Psoas muscle (tissue), 8 donors: ENCODE data around the gene ADGRD1. TPM values are rescaled to one million over a fixed set of nuclear protein-coding genes. Genes with fewer than 3 reads are reported as not detected.

Experiments used
- ATAC-seq, 4 donors: fragments of 200-7000 bp; cut with Tn5 transposase; one replicate each; pipeline ENCODE4 v1.9.1; 2020; ENCODE audit warnings: moderate library complexity in 3 of 4, mild to moderate bottlenecking in 2 of 4
- DNase-seq, 2 donors: peaks; one replicate each; pipeline ENCODE4 v3.0.0-alpha.2; 2020
- H3K27ac ChIP-seq: fragments of 200-600 bp; one replicate; pipeline ENCODE4 v1.8.0; 2022
- H3K27me3 ChIP-seq, 3 donors: fragments of 200-600 bp in 1 of 3; one replicate each; pipeline versions ENCODE4 v1.6.1 to v1.8.0; 2013 to 2022; ENCODE audit warnings: low read length in 2 of 3, mild to moderate bottlenecking in 2 of 3, moderate library complexity in 1 of 3; ENCODE audit not compliant: insufficient read depth in 3 of 3
- H3K36me3 ChIP-seq, 2 donors: fragments of 200-600 bp in 1 of 2; one replicate each; pipeline versions ENCODE4 v1.6.1 to v1.8.0; 2013 to 2022; ENCODE audit warnings: low read depth in 1 of 2, mild to moderate bottlenecking in 1 of 2, moderate library complexity in 1 of 2; ENCODE audit not compliant: insufficient read depth in 1 of 2
- H3K4me1 ChIP-seq: fragments of 200-600 bp; one replicate; pipeline ENCODE4 v1.8.0; 2022
- H3K4me3 ChIP-seq: fragments of 200-600 bp; one replicate; pipeline ENCODE4 v1.8.0; 2022; ENCODE audit warnings: mild to moderate bottlenecking
- H3K9me3 ChIP-seq: fragments of 200-600 bp; one replicate; pipeline ENCODE4 v1.8.0; 2022
- WGBS, 3 donors: extraction: QIAGEN DNeasy Blood & Tissue Kit; methylation state at CpG; one replicate each; pipeline versions ENCODE4 v1.1.6 to v1.1.7; 2013; 5-methylcytosine and 5-hydroxymethylcytosine counted together
- intact Hi-C, 2 donors: fragments of 100-400 bp; cut with DNase I; formaldehyde crosslinking; loops; one replicate each; pipeline versions ENCODE4 v1.11.0 to v1.14.2; 2022
- polyA plus RNA-seq, 3 donors: library from polyadenylated mRNA; stranded (reverse); fragments of 200-250 nt; gene quantifications; one replicate each; pipeline ENCODE4 v1.2.3, GENCODE V29; 2013
- total RNA-seq, 4 donors: library from RNA; stranded (reverse); fragmentation: NEBNext Ultra II Directional in 2 of 4; extraction: Animal tissue kit (Norgen Biotek cat#: 25700) in 2 of 4; gene quantifications; one replicate each; pipeline versions ENCODE4 v1.2.1 to v1.2.4, GENCODE V29; 2021 to 2023
- TF ChIP-seq, protein P1 (sequence below): fragments of 200-600 bp; IDR thresholded peaks from one replicate; pipeline ENCODE4 v1.8.0; 2022; ENCODE audit warnings: antibody characterized with exemption
- donor health status: healthy with polysubstance abuse.
- donor health status: DM: no; HTN: no; CAD: no; lungs with moderate emphysema.
- donor health status: Bipolar disorder and iron deficiency.
- donor health status: healthy.
- donor health status: DM: yes; HTN: yes; CAD: no.
- donor health status: DM: no; HTN: no; CAD: no.
- donor health status: DM: no; HTN: no; CAD: no.
- donor health status: DM: yes; HTN: yes; CAD: no.

The ADGRD1 gene
- total and polyA plus RNA-seq, 7 donors, result 2.1 to 11.6 (median 3.6) TPM

- peaks cover 0 to 1% (median 0%) of the 10 kb centered on the region in 3 donors for H3K27me3 ChIP-seq
- intact Hi-C loops, result no loop called here
These were observed 201.4 kb downstream of the ADGRD1 start for GRCh38 chr12:131155131-131155530.

DNA sequence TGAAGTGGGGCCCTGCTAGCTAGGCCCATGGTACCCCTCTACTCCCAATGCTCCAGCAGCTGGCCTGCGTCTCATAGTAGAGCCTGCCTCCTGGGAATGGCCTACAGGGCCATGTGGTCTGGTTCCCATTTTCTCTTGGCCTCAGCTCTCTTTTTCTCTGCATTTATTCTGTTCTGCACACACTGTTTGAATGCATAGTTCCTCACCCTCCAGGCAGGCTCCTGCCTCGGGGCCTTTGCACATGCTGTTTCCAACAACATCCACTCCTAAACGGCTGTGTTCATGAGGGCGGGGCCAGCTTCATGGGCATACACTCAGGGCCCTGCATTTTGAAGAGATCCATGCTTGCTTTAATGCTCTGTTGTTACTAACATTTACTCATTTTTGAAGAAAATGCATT lies 204.0 kb downstream of the ADGRD1 start:
- TF ChIP-seq, protein P1, sequence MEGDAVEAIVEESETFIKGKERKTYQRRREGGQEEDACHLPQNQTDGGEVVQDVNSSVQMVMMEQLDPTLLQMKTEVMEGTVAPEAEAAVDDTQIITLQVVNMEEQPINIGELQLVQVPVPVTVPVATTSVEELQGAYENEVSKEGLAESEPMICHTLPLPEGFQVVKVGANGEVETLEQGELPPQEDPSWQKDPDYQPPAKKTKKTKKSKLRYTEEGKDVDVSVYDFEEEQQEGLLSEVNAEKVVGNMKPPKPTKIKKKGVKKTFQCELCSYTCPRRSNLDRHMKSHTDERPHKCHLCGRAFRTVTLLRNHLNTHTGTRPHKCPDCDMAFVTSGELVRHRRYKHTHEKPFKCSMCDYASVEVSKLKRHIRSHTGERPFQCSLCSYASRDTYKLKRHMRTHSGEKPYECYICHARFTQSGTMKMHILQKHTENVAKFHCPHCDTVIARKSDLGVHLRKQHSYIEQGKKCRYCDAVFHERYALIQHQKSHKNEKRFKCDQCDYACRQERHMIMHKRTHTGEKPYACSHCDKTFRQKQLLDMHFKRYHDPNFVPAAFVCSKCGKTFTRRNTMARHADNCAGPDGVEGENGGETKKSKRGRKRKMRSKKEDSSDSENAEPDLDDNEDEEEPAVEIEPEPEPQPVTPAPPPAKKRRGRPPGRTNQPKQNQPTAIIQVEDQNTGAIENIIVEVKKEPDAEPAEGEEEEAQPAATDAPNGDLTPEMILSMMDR, result no peak
- no peak for DNase-seq
- WGBS, 3 donors, result 79 to 87% (median 81%) methylated on average over 4 of the region's 4 CpGs
- Histone ChIP-seq H3K27me3 (peaks cover 0 to 3% (median 1%) of the 10 kb centered on the region in 3 donors), H3K4me3 (no peak overlapping the region), H3K36me3 (no peaks in the 10 kb centered on the region), H3K27ac (no peak overlapping the region), H3K4me1 (no peaks in the 10 kb centered on the region), H3K9me3 (no peaks in the 10 kb centered on the region)
- intact Hi-C loops, result no loop called here
- ATAC-seq, result no peak

More at GRCh38 chr12:131155131-131155530, 201.4 kb downstream of the ADGRD1 start:
- Histone ChIP-seq H3K4me1 (no peaks in the 10 kb centered on the region), H3K27ac (no peak overlapping the region), H3K9me3 (no peaks in the 10 kb centered on the region), H3K4me3 (no peak overlapping the region), H3K36me3 (no peaks in the 10 kb centered on the region)
- 61 to 73% (median 71%) methylated on average over 6 of the region's 6 CpGs for WGBS, 3 donors
- no peak for ATAC-seq
- TF ChIP-seq, protein P1, result no peak
- DNase-seq, result no peak

- no peak overlapping the region for H3K4me3 ChIP-seq
- peaks cover 0 to 18% (median 0%) of the 10 kb centered on the region in 3 donors for H3K27me3 ChIP-seq
- no peaks in the 10 kb centered on the region for H3K36me3 ChIP-seq
- no peaks in the 10 kb centered on the region for H3K9me3 ChIP-seq
- WGBS, 3 donors, result 42 to 48% (median 46%) methylated on average over 3 of the region's 3 CpGs
- H3K4me1 ChIP-seq, result no peaks in the 10 kb centered on the region
- intact Hi-C loops, result no loop called here
- ATAC-seq (no peak), DNase-seq (no peak)
- TF ChIP-seq, protein P1, result no peak
- no peak overlapping the region for H3K27ac ChIP-seq
These were observed 206.0 kb downstream of the ADGRD1 start for GRCh38 chr12:131159660-131160059.

DNA sequence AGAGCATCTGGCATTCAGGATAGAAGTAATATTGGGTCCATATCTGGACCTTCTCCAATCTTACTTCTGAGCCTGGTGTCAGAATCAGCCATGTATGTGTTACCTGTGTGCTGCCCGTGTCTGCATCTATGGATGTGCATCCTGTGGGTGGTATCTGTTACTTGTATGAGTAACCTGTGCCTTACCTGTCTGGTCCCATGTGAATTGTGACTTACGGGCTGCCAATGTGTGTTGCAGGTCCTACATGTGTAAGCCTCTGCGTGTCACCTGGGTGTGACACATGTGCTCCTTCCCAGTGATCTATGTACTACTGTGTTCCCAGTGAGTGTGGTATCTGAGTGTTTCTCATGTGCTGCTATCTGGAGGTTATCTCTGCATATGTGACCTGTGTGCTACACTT lies 208.4 kb downstream of the ADGRD1 start:
- Histone ChIP-seq H3K4me3 (no peak overlapping the region), H3K36me3 (no peaks in the 10 kb centered on the region), H3K9me3 (no peaks in the 10 kb centered on the region), H3K4me1 (no peaks in the 10 kb centered on the region), H3K27ac (no peak overlapping the region), H3K27me3 (peaks cover 0 to 22% (median 0%) of the 10 kb centered on the region in 3 donors)
- ATAC-seq (no peak), DNase-seq (no peak)
- intact Hi-C loops, result no loop called here
- WGBS, 3 donors, result 83 to 91% (median 87%) methylated on average over 3 of the region's 3 CpGs
- TF ChIP-seq, protein P1, result no peak

GRCh38 chr12:131163189-131163738 lies 209.6 kb downstream of the ADGRD1 start:
- TF ChIP-seq, protein P1, result no peak
- Histone ChIP-seq H3K9me3 (no peaks in the 10 kb centered on the region), H3K4me3 (no peak overlapping the region), H3K27me3 (peaks cover 0 to 22% (median 0%) of the 10 kb centered on the region in 3 donors), H3K36me3 (no peaks in the 10 kb centered on the region), H3K27ac (no peak overlapping the region), H3K4me1 (no peaks in the 10 kb centered on the region)
- 62 to 84% (median 76%) methylated on average over 45 to 46 of the region's 46 CpGs for WGBS, 3 donors
- DNase-seq, result no peak
- no peak for ATAC-seq
- intact Hi-C loops, result no loop called here
